D721Med (cell line): ENCODE data around the gene KREMEN1.

Experiments used
- DNase-seq: peaks from one replicate; pipeline ENCODE4 v3.0.0; 2011; ENCODE audit warnings: low spot score; ENCODE audit not compliant: insufficient read length
- FAIRE-seq: peaks from 2 replicates; lab custom pipeline; 2011; peaks lifted over from hg19 to GRCh38; lab: Jason Lieb, UNC
- CTCF ChIP-seq: IDR thresholded peaks from 2 replicates; pipeline ENCODE4 v1.5.1; 2012; ENCODE audit warnings: mild to moderate bottlenecking, control low read depth; ENCODE audit not compliant: insufficient read depth; ENCODE audit errors: missing control alignments

The KREMEN1 gene

GRCh38 chr22:29109822-29110221 is 37.0 kb downstream of the KREMEN1 start:
- DNase-seq: no peak
- no peak for TF ChIP-seq CTCF
- no peak for FAIRE-seq

GRCh38 chr22:29110946-29111345 is 38.1 kb downstream of the KREMEN1 start:
- no peak for TF ChIP-seq CTCF
- FAIRE-seq: no peak
- DNase-seq: no peak

GRCh38 chr22:29112121-29112520 is 39.3 kb downstream of the KREMEN1 start:
- TF ChIP-seq CTCF: no peak
- no peak for FAIRE-seq

GRCh38 chr22:29112681-29113080 is 39.8 kb downstream of the KREMEN1 start:
- no peak for TF ChIP-seq CTCF
- no peak for FAIRE-seq
- DNase-seq: no peak

More at GRCh38 chr22:29112121-29112520, 39.3 kb downstream of the KREMEN1 start:
- DNase-seq: no peak

GRCh38 chr22:29113319-29113718 is 40.5 kb downstream of the KREMEN1 start:
- no peak for TF ChIP-seq CTCF
- FAIRE-seq (no peak), DNase-seq (no peak)

- no peak for FAIRE-seq
- TF ChIP-seq CTCF: no peak
- DNase-seq: no peak
Measured at GRCh38 chr22:29114392-29114791, 41.6 kb downstream of the KREMEN1 start.

- FAIRE-seq (no peak), DNase-seq (no peak)
- TF ChIP-seq CTCF: no peak
Measured at GRCh38 chr22:29115682-29116288, 43.0 kb downstream of the KREMEN1 start.
